OCI-LY1 (cell line): ENCODE results near the gene HAPLN2.

ENCODE experiments used
- CTCF ChIP-seq: fragments of 200-600 bp; sonication (generic), shearing (Covaris generic); IDR thresholded peaks from 2 replicates; pipeline ENCODE4 v1.5.1; 2017; ENCODE audit warnings: mild to moderate bottlenecking, antibody characterized with exemption, low read length, moderate library complexity, mixed read lengths
- EZH2 ChIP-seq: fragments of 200-600 bp; sonication (generic), shearing (Covaris generic); IDR thresholded peaks from 2 replicates; pipeline ENCODE4 v1.8.0; 2017; ENCODE audit warnings: borderline replicate concordance, mixed run types, mild to moderate bottlenecking, antibody characterized with exemption, low read length, moderate library complexity, mixed read lengths

GRCh38 chr1:156627313-156627880 is 8.2 kb downstream of the HAPLN2 start:
- peak; percentile 83 for TF ChIP-seq CTCF
- no peak for TF ChIP-seq EZH2
